SIG-M5 treated with dmso at 0.1 percent for 504 hours (cell line): ENCODE measurements around the gene CHN2.
A peak's percentile ranks its signal among the peaks of the same experiment; 100 is the strongest.

Source experiments
- DNase-seq: peaks from one replicate; lab custom pipeline; 2025; ENCODE audit not compliant: unreplicated experiment; lab: John Stamatoyannopoulos, UW

The CHN2 gene

DNA sequence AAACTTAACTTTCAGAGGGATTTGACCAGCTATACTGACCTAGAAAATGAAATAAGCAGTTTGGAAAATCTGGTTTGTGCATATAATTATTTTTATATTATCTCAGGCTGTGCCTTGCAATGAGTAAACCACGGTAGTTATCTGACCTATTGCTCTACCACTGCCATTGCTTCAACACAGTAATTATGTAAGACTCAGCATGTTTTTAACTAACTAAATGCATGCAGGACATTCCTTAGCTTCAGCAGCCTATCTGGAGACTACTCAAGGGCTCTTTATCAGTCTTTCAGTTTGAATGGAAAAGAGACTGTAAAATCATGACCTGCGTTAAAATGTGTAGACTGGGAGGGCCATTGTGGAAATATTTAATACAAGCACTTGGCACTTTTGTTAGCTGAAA lies 22.5 kb downstream of the CHN2 start:
- DNase-seq, result no peak

DNA sequence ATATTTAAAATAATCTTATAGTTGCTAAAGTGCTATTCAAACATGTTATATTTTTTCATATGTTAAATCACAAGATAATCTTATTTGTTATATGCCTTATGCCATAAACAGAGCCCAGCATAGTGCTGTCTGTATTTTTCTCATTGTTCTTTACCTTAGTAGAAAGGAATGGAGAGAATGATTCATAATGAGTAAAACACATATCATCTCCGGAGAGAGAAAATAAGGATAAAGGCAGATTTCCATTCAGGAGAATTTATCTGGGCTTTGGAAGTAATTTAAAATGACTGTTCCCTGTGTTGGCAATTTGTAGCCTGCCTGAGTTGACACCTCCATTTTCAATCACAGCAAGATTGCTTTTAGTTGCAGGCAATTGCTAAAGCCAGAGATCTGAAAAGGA lies 30.2 kb downstream of the CHN2 start:
- no peak for DNase-seq

DNA sequence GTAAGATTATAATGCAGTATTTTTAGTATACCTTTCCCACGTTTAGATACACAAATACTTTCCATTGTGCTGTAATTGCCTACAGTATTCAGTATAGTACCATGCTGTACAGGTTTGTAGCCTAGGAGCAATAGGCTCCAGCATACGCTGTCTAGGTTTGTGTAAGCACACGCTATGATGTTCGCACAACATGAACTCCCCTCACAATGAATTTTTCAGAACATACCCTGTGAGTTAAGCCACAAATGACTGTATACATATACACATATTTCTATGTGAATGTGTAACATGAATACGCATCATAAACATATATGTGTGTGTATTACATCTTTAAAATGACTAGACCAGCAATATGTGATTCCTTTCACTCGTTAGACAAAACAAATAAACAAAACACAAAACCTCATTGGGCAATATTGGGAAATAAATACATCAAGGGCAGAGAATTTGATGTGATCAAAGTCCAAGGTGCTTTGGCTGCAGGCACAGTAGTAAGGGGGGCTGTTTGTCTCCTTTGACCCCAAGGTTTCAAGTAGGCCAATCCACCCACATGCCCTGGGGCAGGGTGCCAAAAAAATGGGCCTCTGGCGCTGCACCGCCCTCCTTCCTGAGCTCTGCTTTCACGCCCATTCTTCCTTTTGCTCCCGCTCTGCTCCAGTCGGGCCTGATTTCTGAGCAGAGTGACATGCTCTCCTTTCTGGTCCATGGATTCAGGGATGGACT lies 33.9 kb downstream of the CHN2 start:
- DNase-seq, result no peak

DNA sequence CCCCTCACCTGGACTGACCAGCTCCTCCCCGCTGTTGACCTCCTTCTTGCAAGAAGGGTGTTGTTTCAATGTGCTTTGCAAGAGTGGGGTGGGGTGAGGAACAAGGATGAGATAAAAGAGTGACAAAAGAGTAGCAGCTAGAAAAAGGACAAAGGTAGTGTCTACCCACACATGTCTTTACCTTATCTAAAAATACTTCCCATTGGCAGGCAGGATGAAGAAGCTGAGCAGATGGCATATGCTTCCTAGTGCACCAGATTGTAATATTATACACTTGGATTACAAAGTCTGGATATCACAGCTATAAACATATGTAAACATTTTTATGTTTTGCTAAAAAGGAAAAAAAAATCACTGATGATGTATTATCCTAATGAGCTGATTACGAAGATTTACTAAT lies 34.5 kb downstream of the CHN2 start:
- DNase-seq, result no peak

DNA sequence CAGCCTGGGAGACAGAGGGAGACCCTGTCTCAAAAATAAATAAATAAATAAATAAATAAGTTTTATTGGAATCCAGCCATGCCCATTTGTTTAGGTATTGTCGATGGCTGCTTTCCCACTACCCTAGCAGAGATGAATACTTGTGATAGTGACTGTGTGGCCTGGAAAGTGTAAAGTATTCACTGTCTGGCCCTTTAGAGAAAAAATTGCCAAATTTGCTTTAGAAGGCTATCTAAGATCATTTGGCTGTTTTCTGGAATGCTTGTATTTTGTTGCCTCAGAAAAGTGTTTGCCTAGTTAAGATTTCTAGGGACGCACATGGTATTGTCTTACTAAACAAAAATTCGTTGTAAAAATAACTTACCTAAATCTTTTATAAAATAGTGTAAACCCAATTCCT lies 35.4 kb downstream of the CHN2 start:
- no peak for DNase-seq

DNA sequence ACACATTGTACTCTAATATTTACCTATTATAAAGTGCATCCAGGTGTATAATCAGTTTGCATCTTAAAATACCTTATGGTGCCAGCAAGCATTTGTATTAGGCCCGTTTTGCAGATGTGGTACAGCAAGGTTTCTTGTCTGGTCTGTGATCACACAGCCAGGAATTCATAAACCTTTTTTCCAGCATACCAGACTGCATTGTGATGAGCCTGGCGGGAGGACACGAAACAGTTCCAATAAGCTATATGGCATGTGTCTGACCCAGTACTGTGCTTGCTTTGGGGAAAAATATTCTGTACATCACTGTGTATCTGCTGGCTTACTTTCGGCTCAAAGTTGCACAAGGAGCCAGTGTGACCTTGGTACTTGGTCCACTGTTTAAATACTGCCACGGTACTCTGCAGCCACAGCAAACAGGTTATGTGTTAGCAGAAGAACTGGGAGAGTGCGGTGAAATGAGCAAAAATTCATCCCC lies 36.3 kb downstream of the CHN2 start:
- no peak for DNase-seq

DNA sequence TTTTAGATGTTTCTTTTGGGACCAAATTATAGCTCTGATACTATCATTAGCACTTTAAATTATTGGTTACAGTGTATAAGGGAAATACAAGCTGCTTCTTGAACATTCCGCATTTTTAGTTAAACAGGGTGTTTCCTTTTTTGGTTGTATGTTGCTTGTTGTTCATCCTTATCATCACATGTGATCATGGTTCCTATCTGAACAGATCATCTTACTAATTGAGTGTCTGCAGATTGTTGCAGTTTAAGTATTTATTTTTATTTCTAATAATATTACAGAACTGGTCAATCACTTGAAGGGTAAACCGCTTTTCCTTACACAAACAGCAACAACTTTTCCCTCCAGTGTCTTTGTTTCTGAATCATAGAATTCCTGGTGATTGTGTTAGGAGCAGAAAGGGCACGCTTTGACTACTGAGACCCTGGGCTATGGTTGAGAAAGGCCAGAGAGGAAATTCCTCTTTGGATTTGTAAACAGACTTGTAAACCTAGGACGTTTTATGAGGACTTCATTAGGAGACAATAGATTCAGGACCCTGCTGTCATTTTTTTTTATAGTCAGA lies 37.2 kb downstream of the CHN2 start:
- DNase-seq, result no peak

DNA sequence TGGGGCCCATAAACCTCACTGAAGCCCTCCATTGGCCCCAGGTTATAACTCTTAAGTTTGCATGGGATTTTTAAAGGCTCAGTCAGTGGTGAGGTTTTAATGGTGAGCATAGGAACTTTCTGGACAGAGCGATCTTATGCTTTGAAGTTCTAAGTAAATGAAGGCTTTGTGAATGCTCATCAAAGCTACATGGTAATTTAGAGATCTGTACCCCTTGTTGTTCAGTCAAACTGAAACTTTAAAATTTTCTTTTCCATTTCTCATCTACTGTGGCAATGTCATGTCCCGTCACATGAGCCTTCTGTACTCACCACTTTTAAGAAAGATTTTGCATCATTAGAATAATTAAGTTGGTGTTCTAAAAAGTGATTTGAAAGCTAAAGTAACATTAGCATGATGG lies 39.9 kb downstream of the CHN2 start:
- no peak for DNase-seq

DNA sequence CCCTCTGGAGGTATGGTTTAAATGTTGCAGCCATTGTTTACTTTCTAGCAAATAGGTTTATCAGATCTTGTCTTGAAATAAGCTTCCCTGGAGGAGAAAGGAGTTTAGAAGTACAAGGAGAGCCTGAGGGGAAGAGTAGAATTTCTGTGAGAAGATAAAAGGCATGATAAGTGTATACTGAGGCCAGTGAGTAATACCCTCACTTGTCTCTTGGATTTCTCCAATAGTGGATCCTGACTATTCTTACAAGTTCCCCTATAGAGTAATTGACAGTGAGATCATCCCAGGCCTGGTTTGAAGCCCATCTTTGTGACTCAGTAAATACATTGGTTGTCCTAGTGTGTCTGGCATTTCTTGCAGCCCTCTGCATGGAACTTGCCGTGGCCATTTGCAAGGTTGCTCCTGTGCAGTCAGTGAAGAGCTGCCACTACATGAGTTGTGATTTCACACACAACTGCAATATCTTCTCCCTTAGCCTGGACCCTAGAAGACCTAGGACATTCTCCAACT lies 41.6 kb downstream of the CHN2 start:
- DNase-seq, result no peak

DNA sequence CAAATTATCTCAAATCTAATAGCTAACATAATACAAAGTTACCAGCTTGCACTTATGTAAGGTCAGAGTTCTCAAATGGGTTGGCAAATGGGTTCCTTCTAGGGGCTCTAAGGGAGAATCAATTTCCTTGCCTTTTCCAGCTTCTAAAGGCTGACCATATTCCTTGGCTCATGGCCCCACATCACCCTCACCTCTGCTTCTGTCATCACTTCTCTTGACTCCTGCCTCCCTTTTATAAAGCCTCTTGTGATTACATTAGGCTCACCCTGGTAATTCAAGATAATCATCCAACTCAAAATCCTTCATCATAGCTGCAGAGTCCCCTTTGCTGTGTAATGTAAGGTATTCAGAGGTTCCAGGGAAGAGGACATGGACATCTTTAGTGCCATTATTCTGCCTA lies 42.1 kb downstream of the CHN2 start:
- DNase-seq, result no peak

DNA sequence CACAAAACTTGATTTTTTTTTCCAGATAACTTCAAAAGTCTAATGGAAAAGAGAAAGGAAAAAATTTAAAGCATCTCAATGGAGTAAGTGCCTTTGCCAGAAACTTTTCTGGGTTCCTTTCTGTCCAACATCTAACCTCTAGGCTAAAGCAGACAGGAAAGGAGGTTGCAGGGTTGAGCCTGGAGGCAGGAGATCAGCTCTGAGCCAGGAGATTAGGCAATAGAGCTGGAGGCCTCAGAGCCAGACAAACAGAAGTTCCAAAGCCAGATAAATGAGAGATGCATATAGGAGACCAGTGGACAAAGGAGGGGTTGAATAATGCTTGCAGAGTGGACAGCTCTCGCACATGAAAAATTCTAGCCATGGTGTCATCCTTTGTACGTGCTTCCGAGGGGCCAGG lies 42.9 kb downstream of the CHN2 start:
- no peak for DNase-seq

DNA sequence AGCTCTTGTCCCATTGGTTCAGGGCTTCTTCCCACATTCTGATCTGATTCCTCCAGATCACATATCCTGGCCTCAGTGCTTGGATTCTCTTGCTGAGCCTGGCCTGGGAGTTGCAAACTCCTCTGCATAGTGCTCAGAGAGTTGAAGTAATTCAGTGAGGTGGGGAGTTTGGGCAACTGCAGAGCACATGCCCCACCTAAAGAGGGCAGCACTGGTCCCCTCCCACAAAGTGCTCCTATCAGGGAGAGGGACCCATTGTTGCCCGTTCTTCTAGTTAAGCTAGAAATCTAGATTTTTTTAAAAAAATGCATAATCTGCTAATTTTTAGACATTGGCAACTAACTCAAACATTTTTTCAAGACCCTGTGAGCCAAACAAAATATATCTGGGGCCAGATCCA lies 45.1 kb downstream of the CHN2 start:
- no peak for DNase-seq

DNA sequence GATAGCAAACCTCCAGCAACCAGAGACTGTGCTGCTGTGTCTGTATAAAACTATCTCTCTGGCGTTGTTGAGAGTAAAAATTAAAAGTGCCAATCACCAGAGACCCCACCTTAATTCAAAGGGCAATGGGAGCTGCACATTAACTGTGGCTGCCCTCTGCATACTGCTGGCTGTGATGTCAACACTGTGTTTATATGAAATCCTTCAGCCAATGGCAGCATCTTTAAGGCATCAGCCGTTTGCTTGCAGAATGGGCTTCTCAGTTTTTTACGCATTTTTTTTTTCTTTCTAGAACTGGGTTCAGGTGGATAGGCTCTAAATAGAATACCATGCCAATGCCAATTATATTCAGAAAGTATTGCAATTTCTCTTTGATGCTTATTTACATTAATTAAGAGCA lies 47.7 kb downstream of the CHN2 start:
- DNase-seq, result no peak

DNA sequence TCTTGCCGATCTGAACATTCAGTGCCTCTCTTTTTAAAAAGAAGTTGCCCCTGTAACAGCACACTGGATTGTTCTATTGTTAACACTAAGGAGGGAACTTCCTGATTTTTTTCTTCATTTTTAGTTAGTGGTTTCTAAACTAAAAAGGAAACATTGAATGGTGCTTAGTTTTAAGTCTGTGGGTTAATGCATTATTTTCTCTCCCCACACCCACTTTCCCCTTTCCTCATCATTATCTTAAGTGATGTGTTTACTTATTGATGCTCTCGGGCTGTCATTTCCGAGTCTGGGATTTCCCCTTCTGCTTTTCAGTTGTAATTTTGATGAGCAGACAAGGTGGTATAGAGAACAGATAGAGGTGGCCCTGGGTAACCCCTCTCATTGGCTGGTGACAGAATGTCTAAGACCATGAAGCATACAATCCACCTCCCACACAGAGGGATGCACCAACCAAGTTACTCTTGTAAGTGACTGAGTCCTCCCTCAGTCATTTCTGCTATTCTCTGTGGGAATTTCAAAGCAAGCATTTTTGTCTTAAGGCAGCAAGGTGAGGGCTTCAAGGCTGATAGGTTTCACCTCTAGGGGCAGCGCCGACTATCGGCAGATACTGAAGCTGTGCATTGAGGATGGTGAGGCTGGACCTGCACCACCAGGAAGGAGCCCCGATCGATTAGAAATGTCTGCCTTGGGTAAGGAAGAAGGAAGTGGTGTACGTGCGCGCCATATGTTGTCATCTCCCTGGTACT lies 49.5 kb downstream of the CHN2 start:
- DNase-seq, result no peak

DNA sequence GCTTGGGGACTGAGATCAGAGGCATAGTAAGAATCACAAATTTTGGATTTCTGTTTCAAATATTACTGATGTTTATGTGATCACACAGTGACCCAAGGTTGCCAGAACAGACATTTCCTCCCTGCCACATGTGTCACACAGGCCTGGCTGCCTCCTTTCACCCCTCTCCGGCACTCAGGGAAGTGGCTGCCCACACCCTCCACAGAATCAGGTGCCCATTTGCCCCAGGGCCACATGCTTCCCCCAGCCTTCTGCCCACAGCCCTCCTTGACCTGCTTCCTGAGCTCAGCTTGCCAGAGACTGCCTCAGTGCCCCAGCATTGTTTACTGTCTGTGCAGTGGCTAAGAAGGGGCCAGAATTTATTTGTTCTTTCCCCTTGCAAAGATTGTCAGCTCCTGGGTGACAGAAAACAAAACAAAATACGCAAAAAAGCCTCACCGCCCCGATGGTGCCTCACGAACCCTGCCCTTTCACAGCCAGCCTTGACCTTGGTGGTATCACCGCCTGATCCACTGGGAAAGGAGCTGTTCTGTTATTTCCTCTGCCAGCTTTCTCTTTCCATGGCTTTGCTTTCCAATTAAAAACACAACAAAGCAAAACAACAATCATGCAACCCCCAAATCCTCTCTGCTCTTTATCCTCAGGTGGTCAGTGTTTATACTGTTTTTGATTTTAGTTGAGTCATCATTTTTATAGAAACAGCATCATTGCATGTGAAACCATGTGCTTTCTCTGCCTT lies 52.8 kb downstream of the CHN2 start:
- no peak for DNase-seq

DNA sequence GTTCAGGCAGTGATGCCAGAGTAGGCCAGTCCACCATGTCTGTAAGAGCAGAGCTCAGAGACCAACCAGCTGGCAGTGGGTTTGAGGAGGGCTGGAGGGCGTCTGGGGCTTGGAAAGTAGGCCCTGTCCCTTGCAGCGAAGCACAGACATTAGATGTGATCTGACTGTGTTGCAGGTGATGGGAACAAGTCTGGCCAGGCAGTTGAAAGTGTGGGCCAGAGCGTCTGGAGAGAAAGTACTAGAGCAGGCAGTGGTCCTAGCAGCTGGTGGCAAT lies 53.3 kb downstream of the CHN2 start:
- DNase-seq, result no peak

DNA sequence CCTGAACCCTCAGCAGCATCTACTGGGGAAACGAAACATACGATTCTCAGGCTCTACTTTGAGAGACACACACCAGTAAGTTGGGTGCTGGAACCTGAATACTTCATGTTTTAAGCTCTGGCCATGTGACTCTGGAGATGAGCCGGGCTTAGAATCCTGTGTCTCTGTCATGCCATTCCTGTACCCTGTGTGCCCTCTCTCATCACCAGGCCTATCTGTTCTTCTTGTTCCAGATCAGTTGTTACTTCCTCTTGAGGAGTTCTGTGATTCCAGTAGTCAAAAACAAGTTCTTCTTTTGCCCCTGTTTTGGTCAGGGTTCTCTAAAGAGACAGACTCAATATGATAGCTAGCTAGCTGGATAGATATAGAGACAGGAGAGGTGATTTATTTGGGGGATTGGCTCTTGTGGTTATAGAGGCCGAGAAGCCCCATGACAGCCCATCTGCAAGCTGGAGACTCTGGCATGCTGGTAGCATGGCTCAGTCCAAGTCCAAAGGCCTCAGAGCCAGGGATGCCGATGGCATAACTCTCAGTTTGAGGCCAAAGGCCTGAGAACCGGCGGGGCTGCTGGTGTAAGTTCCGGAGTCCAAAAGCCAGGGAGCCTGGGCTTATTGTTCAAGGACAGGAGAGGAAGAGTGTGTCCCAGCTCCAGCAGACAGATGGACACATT lies 54.3 kb downstream of the CHN2 start:
- DNase-seq, result no peak

DNA sequence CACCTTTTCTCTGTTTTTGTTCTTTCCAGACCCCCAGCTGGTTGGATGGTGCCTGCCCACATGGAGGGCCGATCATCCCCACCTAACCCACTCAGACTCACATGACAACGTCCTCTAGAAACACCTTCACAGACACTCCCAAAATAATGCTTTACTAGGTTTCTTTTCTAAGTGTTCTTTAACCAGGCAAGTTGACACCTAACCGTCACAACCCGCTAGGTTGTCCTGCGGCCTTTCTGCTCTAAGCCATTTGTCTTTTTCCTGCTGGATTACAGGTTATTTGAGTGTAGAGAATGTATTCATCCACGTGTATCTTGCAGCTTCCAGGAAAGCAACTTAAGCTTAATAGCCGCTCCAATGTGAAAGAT lies 54.8 kb downstream of the CHN2 start:
- DNase-seq, result no peak

DNA sequence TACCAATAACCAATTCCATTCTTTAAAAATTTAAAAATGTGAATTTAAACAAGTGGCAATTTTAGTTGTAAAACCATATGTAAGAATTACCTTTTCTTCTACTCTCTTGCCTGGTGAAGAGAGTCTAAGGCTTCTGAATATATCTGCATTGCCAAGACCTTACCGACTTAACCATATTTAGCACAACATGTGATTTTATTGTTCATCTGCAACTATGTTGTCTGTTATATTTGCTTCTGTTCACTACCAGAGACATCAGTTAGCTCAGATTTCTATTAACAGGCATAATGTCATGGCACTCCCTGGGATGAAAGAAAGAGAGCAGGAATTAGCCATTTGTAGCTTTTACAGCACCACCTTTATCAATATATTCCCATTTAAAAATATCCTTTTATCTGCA lies 55.3 kb downstream of the CHN2 start:
- no peak for DNase-seq

DNA sequence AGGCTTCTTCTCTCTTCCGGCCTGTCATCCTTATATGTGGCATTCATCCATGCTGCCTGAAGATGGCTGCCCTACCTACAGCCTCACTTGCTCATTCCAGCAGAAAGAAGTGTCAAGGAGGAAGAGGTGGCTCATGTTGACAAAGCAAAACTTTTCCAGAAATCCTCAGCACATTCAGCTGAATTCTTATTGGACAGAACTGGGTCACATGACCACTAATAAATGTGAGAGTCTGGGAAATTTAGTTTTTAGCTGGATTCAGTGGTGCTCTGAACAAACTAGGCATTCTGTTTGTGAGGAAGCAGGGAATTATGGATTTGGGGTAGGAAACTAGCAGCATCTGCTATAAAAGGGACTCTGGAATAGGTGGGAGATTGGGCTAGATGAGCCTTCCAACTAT lies 58.6 kb downstream of the CHN2 start:
- no peak for DNase-seq

DNA sequence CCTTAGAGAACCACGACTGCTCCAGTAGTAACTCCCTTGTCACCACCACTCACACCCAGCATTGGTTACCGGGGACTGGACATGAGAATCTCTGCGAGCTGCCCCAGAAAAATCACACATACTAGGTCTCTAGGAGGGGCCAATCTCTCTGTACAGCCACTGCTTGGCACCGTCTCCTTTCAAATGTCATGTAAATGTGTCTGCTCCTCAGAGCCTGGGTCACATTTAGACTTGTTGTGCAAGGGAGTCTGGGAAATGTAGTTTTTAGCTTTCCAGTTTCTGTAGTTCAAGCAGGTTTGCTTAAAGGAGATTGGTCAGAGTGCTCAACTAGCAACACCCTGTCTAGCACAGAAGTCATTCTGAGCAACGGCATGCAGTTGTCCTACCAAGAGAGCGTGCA lies 60.0 kb downstream of the CHN2 start:
- peak; percentile 5 for DNase-seq
